Inflammatory macrophage (primary cell): ENCODE data around the gene B4GALNT3.
"Not testable (repeated sequence)": the region's sequence is repeated elsewhere in the genome, so short reads cannot be mapped to it uniquely, and the experiment has no call there.

ENCODE experiments used
- DNase-seq, 2 donors: peaks; one replicate each; pipeline ENCODE4 v3.0.0-alpha.2; 2020 to 2022
- total RNA-seq, 18 experiments: gene quantifications; one replicate each; lab custom pipeline; 2026; ENCODE audit warnings: mixed read lengths in 6 of 18, inconsistent platforms in 2 of 18; lab: John Stamatoyannopoulos, UW

The B4GALNT3 gene
- 0.11 to 1.3 (median 0.42) reads per million in 18 experiments for total RNA-seq

DNA sequence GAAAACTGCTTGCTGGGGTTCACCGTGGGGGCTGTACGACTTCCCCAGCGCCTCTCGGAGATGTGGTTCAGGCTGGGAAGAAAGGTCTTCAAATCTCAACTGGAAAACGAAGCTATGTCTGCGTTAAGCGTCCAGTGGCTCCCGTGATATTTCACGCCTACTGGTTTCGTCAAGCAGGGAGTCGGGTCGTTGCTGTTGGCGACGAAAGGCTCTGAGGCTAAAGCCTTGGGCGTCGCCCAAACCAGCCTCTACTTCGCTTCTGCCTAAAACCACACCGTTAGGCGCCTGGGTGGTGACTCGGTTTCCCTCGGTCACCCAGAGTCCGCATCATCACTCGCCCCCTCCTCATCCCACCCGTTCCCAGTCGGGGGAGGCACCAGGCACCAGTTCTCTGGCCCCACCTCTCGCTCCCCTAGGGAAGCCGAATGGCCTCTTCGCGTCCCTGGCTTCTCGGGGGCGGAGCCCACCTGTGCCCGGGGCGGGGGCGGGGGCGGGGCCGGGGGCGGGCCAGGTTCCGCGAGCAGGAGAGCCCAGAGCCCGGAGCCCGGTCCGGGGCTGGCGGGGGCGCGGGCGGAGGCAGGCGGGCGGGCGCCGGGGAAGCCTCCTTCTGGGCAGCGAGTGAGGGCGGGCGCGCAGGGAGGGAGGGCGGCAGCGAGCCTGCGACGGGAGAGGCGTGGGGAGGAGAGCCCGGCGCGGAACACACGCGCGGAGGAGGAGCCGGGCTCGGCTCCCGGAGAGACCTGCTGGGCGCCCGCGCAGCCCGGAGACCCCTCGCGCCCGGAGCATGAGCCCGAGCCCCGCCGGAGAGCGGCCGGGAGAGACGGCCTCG, at the start of gene B4GALNT3:
TSS of gene B4GALNT3 (plus strand) at position 510 of the 829 bp plus-strand sequence. CDS start 438 bp downstream, outside the sequence.
- DNase-seq, result peak in 1 of 2 donors; percentile 25

DNA sequence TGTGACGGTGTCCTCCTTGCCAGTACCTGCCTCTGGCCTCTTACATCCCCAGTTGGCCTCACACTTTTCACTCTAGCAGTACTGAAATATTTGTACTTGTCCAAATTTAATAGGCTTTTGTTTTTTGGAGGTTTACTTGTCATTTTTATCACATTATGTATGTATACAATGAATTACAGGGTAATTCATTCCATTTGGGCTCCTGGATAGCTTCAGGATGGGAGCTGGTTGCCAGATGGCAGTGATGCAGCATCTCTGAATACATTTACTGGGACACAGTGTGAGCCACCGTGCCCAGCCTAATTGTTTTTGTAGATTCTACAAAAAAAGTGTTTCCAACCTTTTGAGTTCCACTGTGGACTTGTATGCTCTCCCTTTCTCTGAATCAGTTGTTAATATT, 44.9 kb upstream of the B4GALNT3 start:
- no peak for DNase-seq

DNA sequence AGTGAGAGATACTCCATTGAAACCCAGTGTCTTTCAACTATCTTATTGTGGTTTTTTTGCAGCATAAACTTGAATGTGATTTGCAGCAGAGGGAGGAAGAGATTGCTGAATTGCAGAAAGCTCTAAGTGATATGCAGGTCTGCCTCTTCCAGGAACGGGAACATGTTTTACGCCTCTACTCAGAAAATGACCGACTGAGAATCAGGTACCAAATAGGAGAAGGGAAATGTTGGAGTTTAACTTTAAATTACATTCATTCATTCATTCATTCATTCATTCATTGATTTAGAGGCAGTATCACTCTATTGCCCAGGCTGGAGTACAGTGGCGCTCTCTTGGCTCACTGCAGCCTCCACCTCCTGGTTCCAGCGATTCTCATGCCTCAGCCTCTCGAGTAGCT, 41.3 kb upstream of the B4GALNT3 start:
- DNase-seq, result no peak

GRCh38 chr12:422526-422925, 37.2 kb upstream of the B4GALNT3 start:
- no peak for DNase-seq

- DNase-seq, result not testable (repeated sequence)
Measured at GRCh38 chr12:435737-436136, 24.0 kb upstream of the B4GALNT3 start.

DNA sequence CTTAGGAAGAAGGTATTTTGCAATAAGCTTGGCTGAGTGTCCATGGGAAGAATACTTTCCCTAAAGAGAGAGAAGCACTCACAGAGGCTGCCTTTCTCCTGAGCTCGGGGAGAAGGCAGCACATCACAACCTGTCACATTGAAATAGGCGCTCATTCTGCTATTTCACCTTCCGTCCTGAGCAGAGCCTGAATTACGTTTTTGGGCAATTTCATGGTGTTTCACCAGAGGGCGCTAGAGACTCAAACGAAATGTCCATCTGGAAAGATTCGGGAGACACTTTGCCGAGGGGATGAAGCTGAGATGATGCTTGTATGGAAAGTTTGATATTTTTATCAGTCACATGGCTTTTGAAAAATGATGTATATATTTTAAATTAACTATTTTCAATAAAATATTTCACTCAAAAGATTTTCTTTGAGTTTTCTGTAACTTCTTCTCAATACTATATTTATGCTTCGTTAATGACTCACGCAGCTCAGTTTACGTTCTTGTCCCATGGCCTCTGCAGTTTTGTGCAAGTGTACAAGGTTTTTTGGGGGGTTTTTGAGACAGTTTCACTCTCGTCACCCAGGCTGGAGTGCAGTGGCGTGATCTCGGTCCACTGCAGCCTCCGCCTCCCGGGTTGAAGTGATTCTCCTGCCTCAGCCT, 17.4 kb upstream of the B4GALNT3 start:
- peak; percentile 63 to 64 for DNase-seq

DNA sequence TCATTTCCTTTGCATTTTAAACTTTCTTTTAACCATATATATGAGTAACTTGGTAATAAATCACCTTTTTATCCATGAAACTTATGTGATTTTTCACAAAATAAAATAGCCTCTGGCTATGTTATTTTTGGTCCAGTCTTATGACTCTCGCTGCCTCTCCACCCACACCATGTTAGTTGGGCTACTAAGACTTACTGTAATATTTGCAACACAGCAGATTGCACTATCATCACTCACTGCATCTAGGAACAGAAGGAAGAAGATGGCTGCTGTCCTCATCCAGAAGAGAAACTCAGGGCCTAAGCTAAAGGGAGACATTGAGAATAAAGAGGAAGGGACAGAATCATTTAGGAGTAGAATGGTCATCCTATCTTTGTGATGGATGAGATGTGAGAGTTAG, 12.6 kb upstream of the B4GALNT3 start:
- peak; percentile 77 to 82 for DNase-seq

GRCh38 chr12:449203-449602, 10.5 kb upstream of the B4GALNT3 start:
- DNase-seq, result no peak

DNA sequence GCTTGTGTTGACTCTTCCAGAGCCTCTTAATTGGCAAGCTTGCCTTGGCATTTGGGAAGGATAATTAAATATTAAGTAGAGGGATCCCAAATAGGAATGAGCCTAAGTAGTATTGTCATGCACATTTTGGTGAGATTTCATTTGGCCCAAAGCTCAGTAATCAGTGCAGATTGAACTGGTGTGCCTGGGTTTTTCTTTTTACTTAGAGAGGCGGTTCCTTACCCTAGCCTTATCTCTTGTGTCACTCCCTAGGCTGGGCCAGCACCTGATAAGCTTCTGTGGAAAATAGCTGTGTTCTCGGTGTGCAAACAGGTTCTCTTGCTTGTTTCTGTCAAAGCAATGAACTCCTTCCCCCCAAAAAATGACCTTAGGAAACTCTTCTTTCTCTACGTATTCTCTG, 9.3 kb upstream of the B4GALNT3 start:
- no peak for DNase-seq

DNA sequence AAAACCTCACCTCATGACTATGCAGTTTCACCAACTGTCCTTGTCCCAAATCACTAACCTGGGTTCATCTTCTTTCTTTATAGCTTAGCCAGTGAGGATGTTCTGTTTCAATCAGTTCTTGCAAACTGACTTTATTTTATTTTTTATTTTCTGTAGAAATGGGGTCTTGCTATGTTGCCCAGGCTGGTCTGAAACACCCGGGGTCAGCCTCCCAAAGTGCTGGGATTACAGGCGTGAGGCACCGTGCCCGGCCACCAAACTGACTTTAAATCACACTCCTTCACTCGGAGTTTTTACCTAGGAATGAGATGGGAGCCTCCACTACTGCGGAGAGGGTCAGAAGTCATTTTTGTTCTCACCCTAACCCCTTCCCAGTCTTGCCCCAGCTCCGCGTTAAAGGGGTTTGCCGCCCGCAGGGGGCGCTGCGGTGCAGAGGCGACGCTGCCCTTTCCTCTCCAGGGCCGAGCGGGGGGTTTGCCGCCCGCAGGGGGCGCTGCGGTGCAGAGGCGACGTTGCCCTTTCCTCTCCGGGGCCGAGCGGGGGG, 7.0 kb upstream of the B4GALNT3 start:
- no peak for DNase-seq

- DNase-seq, result no peak
Measured at GRCh38 chr12:454833-455232, 4.9 kb upstream of the B4GALNT3 start.

DNA sequence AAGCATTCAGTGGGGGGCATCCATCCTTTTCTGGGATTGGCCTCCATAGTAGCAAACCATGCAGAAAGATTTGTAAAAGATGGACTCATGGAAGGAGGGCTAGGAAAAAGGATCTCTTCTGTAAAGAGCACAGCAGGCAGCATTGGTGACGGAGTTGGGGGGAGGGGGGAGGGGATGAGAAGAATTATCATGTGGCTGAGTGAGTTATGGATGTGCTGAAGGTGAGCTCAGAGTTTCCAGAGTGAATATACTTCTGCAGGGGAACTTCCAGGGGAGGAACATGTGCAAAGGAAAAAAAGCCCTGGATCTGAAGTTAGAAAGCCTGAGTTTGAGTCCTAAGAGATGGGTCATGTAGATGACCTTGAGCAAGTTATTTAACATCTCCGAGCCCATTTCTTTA, 3.9 kb upstream of the B4GALNT3 start:
- no peak for DNase-seq

GRCh38 chr12:457676-458075, 2.1 kb upstream of the B4GALNT3 start:
- no peak for DNase-seq

DNA sequence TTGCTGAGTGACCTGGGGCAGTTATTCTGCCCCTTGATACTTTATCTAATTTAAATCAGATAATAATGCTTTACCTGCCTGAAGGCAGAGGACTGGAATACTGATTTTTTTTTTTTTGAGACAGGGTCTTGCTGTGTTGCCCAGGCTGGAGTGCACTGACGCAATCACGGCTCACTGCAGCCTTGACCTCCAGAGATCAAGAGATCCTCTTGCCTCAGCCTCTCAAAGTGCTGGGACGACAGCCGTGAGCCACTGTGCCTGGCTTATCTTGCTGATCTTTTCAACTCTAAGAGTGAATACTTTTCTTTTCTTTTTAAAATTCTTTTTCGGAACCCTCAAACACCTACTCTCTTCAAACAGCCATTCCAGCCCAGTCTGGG, 699 bp upstream of the B4GALNT3 start:
- no peak for DNase-seq

DNA sequence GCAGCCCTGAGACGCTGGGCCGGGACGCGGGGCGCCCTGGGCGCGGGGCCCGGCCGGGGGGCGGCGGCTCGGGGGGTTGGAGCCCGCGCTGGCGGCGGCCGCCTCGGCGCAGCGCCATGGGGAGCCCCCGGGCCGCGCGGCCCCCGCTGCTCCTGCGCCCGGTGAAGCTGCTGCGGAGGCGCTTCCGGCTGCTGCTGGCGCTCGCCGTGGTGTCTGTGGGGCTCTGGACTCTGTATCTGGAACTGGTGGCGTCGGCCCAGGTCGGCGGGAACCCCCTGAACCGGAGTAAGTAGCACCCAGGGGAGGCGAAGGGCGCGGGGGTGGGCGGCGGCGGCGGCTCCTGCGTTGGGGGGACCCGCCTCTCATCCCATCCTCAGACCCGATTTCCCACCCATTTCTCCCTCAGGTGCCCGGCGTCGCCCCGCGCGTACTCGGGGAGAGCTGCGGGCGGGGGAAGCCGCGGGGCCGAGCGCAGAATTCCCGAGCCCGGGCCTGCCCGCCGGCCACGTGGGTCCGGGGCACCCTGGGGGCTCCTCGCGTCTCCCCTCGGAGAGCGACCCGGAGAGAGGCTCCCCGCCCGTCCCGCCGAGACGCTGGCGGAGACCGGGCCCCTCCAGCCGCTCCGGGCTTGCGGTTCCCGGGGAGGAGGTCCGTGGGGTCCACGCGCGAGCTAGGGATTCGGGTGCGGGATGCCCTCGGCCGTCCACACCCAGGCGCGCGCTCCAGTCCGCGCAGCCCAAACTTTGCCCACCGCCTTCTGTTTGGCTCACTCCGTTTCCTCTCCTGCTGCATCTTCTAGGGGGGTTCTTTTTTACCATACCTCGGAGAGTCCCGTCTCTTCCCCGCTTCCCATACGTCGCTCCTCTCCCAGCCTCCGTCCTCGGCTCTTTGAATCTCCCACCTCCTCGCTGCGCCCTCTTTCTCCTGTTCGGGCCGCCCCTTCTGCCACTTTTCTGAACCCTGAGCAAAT, 807 bp downstream of the B4GALNT3 start:
- DNase-seq, result no peak

DNA sequence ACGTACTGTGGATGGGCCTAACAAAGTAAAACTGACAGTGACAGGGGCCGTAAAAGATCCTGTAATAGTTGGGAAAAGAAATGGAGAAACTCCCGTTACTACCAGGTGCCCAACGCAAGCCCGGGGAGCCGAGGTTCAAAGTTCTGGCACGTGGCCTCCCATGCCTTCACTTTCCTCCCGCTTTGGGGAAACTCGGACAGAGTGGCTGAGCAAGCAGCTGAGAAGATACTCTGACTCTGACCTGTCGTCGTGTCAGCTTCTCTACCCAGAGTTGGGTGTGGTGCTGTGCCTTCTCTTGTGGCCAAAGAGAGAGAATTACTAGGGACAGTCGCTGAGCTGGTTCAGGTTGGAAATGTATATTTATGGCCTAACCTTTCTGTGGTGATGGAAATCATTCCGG, 1.7 kb downstream of the B4GALNT3 start:
- DNase-seq, result no peak

- DNase-seq, result no peak
Measured at GRCh38 chr12:462936-463705, 3.4 kb downstream of the B4GALNT3 start.

DNA sequence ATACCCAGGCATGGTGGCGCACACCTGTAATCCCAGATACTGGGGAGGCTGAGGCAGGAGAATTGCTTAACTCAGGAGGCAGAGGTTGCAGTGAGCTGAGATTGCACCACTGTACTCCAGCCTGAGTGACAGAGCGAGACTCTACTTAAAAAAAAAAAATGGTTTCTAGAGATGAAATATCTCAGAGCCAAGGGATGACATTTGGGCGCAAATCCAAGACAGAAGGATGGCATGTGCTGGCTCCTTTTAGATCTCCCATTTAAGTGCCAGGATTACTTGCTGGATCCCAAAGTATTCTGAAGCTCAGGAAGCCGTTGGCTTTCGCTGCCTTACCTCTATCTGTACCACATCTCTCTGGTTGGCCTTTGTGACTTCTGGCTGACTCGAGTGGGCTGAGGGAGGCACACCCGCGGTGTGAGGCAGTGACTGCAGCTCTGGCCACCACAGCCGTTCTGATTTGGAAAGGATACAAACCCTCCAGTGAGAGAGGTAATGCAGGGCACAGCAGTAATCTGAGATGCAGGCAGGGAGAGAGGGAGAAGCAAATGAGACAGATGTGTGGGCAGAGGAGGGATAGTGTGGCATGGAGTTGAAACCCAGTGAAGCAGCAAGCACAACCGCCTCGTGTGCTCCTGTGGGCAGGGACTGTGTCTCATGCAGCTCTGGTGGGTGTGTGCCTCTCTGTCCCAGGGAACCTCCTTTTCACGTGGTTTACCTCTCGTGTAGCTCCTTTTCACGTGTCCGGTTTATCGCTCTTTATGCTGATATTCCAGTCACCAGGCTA, 4.9 kb downstream of the B4GALNT3 start:
- DNase-seq, result no peak

DNA sequence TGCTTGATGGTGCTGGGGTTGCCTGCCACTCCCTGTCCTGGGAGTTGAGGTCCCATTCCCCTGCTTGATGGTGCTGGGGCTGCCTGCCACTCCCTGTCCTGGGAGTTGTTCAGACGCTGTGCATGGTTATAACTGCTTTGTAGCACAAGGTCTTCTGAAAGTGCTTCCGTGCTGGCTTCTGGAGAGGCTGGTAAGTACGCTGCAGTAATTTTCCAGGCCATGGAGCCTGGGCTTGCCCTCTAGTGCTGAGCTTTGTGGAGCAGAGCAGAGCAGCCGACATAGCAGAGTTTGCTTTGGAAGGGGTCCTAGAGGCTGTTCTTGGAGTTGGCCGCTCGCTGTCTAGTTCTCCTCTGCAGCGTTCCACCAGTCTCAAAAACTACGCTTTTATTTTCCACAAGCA, 6.3 kb downstream of the B4GALNT3 start:
- DNase-seq, result no peak

GRCh38 chr12:466762-467161, 7.0 kb downstream of the B4GALNT3 start:
- DNase-seq, result no peak

GRCh38 chr12:467591-467990, 7.9 kb downstream of the B4GALNT3 start:
- no peak for DNase-seq
